ENCODE measurements around the gene ALG14. TPM values are rescaled to one million over a fixed set of nuclear protein-coding genes. Genes with fewer than 3 reads are reported as not detected.
A peak's percentile ranks its signal among the peaks of the same experiment; 100 is the strongest.
"Not testable (repeated sequence)": the region's sequence is repeated elsewhere in the genome, so short reads cannot be mapped to it uniquely, and the experiment has no call there.

Gene ALG14
- total RNA-seq, 1 experiment from 2014 or later: 4.7 TPM

DNA sequence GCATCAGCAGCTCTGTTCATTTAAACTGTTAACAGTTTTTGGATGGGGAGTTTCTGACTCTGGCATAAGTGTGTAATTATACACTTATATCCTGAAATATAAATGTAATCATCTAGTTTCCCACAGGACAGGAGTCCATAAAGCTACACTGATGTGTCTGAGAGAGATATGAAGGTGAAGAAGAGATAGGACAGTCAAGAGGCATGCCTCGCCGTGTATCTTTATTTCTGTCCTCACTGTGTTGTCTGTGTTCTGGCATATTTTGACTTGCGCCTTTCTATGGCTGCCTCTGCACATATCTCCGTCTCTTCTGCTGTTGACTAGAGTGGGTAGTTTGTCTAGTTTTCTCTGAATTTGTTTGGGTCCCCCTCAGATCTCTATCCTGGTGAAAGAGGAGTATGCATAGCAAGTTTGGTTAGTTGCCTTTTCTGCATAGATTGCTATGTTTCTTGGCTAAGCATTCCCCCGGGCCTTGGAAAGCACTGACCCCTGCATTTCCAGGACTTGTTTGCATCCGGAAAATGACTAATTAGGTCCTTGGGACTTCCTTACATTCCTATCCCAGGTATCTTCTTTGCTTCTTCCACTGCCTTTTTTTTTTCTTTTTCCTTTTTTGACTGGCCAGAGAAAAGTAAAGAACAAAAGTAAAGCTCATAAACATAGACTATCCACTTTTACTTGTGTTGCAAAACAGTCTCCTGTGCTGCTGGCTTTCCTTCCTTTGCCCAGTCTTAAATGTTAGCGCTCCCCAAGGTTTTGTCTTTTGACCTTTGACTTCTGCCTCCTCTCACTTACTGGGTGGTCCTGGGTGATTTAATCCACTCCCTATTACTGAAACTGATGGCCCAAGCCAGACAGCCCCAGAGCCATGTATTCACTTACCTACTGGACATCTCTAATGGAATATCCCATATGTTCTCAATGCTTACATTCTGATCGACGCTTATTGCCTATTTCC is 118.2 kb downstream of the ALG14 start:
- in situ Hi-C loops (cut with HindIII; ENCODE audit: low pct_unique_long_range_greater_than_20kb, low sequenced_read_pairs): no loop called here
- DNase-seq (ENCODE audit: low read depth, low spot score): no peak

DNA sequence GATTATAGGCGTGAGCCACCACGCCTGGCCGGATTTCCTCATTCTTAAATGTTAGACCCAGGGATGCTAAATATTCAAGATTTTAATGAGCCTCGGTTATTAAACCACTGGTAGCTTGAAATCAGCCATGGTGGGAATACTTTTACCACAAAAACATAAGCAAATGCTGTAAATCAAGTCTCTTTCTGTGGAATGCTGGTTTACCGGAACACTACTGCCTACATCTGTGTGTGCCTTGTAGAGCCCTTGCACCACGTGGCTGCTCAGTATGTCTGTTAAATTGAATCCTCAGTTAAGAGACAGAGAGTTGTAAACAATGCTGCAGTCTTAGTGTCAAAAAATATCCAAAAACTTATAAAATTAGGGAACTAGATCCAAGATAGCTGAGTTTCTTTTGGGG is 119.0 kb downstream of the ALG14 start:
- no peak for DNase-seq (ENCODE audit: low read depth, low spot score)
- in situ Hi-C loops (cut with HindIII; ENCODE audit: low pct_unique_long_range_greater_than_20kb, low sequenced_read_pairs): no loop called here

DNA sequence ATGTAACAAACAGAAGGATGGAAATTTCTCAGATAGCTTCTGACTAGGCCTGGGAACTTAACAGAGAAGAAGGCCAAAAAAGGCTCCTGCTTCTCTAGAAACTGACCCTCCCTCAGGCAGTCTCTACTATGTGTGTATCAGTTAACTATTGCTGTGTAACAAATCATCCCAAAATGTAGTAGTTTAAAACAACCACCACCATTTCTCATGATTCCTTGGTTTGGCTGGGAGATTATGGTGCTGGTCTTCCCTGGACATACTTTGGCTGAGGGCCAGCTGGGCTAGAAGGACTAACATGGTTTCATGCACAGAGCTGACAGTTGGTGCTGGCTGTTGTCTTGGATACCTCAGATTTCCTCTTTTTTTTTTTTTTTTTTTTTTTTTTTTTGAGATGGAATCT is 119.6 kb downstream of the ALG14 start:
- no peak for DNase-seq (ENCODE audit: low read depth, low spot score)
- in situ Hi-C loops (cut with HindIII; ENCODE audit: low pct_unique_long_range_greater_than_20kb, low sequenced_read_pairs): no loop called here

DNA sequence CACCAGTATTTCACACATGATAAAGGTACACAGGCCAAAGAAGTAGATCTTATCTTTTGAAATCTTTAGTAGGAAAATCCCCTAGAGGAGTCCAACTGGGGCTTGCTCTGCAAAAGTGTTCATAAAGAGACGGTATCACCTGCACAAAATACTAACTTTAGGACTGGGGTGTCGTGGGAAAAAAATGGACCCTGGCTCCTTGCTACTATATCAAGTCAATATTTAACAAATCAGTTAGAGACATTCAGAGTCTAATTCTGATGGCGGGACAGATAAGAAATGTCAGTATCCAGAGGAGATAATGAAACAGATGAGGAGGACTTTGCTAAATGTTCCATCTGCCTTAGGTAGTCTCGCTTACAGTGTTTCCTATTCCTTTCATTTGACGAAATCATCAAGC is 120.2 kb downstream of the ALG14 start:
- no peak for DNase-seq (ENCODE audit: low read depth, low spot score)
- in situ Hi-C loops (cut with HindIII; ENCODE audit: low pct_unique_long_range_greater_than_20kb, low sequenced_read_pairs): no loop called here

DNA sequence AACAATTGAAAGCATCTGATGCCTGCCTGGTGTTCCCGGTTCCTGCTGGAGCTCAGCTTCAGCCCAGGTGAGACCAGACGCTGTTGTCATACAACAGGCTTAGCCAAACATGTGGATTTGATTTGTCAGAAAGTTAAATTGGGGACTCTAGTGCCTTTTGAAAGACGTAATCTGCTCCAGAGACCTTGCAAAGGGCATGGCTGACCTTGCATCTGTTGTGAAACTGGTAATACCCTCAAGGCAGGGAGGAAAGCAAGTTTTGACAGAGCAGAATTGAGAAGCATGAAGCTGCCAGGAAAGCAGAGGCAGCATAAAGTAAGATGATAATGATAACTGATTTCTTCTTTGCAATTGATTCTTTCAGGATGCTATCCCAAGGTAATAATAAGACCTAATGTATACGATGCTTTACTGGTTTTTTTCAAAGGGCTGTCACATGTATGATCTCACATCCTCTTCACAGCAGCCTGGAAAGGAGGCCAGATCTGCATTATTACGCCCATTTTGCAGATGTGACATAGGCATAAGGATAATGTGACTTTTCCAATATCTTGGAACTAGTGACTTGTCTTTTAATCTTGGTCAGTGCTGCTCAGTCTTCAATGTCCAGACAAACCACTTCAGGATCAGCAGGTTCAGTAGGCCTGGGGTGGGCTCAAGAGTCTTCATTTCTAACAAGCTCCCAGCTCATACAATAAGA is 121.1 kb downstream of the ALG14 start:
- peak; percentile 9 for DNase-seq (ENCODE audit: low read depth, low spot score)
- in situ Hi-C loops (cut with HindIII; ENCODE audit: low pct_unique_long_range_greater_than_20kb, low sequenced_read_pairs): no loop called here

DNA sequence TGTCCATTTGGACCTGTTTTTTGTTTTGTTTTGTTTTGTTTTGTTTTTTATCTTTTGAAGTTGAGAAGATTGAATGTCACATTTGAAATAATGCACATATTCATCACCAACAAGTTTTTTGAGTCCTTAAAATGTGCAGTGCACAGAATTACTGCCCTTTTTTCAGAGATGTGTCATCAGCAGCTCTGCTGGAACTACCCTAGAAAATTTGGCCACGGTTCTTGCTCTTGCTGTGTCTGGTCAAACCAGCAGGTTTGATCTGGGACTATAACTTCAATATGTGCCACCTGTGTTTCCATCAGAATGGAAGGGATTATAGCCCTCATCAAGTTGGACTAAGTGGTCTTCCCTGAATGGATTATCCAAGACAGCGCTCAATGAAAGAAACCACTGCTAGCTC is 121.7 kb downstream of the ALG14 start:
- in situ Hi-C loops (cut with HindIII; ENCODE audit: low pct_unique_long_range_greater_than_20kb, low sequenced_read_pairs): no loop called here
- DNase-seq (ENCODE audit: low read depth, low spot score): no peak

DNA sequence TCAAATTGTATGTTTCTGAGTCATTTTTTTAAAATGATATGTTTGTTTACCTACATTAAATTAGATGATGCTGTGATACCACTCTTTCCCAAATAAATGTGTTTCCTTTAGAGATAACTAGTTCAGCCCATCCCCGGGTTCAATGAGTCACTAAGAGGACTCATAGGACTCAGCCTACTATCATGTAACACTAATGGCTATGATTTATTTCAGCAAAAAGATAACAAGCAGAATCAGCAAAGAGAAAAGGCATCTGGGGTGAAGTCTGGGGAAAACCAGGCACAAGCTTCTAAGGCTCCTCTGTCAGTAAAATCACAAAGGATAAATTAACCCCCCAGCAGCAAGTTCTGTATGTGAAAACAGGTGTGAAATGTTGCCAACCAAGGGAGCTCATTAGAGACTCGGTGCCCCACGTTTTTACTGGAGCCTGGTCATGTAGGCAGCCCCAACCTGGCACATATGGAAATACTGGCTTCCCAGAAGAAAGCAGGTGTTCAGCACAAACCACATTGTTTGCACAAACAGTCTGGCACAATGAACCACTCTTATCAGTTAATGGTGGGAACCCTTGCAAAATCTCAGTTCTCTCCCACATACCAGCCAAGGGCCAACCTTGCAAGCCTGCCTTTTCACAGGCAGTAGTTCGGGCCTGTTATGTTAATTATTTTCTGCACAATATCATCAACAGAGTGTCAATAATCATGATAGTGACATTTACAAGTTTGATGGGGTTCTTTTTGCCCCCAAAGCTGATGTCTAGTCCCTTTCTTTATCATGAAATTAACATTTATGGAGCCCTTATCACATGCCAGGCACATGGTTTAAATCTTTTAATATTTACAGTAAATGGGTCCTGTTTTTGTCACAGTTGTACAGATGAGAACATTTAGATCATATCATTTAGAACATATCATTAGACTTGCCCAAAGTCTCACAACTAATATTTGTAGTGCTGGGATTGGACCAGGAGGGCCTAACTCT is 122.8 kb downstream of the ALG14 start:
- no peak for DNase-seq (ENCODE audit: low read depth, low spot score)
- in situ Hi-C loops (cut with HindIII; ENCODE audit: low pct_unique_long_range_greater_than_20kb, low sequenced_read_pairs): no loop called here

DNA sequence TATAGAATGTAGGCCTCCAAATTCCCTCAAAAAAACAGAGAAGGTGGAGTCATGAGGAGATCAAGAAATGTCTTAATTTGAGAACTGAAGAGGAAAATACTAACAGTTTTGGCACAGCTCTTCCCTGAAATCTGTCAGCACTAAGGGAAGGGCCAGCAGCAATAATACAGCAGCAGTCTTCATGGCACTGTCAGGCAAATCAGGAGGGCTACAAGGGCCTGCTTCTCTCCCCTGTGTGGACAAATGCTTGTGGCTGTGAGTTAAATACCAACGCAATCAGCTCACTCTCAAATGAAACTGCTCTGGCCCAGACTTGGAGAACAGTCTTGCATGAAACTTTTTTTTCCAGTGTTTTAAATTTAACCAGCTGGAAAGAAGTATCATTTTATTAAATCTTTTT is 125.3 kb downstream of the ALG14 start:
- in situ Hi-C loops (cut with HindIII; ENCODE audit: low pct_unique_long_range_greater_than_20kb, low sequenced_read_pairs): no loop called here
- DNase-seq (ENCODE audit: low read depth, low spot score): no peak

DNA sequence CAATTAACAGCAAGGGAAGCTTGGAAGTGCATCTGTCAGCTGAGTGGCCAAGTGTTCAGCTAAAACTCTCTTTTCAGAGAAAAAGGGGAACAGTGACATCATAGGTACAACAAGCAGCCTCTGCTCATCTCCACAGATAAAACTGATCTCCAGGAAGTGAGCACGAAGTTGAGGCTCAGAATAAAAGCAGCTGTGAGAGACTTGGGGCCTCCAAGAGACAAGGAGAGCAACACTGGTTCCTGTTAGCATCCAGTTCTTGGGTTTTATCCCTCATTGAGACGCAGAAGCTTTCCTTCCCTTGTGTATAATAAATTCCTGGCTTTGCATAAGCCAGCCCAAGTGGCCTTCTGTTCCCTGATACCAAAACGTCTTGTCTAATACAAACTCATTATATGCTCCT is 125.9 kb downstream of the ALG14 start:
- DNase-seq (ENCODE audit: low read depth, low spot score): no peak
- in situ Hi-C loops (cut with HindIII; ENCODE audit: low pct_unique_long_range_greater_than_20kb, low sequenced_read_pairs): no loop called here

DNA sequence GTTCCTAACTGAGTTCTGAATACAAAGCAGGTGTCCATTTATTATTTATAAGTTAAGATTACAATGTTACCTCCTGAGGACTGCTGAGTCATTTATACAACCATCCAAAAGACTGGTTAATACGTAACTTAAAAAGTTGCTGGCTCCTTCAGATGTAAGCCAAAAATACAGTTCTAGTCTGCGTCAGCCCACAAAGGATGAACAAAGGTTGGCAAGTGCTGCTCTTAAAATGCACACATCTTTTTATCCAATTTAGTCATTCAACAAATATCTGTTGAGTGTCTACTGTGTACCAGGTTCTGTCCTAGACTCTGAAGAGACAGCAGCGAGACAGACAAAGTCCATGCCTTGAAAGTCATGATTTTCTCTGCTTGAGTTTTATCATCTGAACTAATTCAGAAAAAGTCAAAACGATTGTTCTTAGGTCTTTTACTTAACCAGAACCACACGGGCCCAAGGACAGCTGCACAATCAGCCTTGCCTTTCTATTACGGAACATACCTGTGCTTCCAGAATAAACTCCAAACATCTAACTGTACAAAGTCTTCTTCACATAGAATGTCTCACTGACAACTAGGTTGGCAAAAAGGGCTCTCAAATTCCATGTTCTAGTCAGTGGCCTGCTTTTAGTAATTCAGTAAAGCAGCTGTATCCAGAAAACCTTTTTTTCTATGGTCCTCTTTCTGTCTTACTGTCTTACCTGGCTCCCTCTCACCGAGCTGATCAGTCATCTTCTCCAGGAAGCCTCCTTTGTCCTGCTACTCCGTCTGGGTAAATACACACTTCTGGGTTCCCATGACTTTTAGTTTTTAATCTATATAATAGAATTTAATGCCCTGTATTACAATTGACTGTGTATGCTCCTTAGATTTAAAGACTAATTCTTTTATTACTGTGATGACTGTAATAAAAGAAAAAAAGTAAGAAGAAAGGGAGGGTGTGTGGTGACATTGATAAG is 130.3 kb downstream of the ALG14 start:
- in situ Hi-C loops (cut with HindIII; ENCODE audit: low pct_unique_long_range_greater_than_20kb, low sequenced_read_pairs): no loop called here
- DNase-seq (ENCODE audit: low read depth, low spot score): no peak

DNA sequence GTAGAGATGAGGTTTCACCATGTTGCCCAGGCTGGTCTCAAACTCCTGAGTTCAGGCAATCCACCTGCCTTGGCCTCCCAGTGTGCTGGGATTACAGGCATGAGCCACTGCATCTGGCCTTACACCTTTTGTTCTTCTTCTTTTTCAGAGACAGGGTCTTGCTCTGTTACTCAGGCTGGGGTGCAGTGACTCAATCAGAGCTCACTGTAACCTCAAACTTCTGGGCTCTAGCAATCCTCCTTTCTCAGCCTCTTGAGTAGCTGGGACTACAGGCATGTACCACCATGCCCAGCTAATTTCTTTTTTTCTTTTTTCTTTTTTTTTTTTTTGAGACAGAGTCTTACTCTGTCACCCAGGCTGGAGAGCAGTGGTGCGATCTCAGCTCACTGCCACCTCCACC is 131.3 kb downstream of the ALG14 start:
- DNase-seq (ENCODE audit: low read depth, low spot score); in situ Hi-C loops (cut with HindIII; ENCODE audit: low pct_unique_long_range_greater_than_20kb, low sequenced_read_pairs): not testable (repeated sequence)

DNA sequence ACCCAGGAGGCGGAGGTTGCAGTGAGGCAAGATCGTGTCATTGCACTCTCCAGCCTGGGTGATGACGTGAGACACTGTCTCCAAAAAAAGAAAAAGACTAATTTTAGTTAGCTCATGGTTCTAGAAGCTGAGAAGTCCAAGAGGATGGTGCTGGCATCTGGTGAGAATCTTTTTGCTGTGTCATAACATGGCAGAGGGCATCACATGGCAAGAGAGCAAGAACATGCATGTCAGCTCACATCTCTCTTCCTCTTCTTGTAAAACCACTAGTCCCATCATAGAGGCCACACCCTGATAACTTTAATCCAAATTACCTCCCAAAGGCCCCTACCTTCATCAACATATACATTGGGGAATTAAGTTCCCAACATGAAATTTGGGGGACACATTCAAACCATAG is 132.0 kb downstream of the ALG14 start:
- in situ Hi-C loops (cut with HindIII; ENCODE audit: low pct_unique_long_range_greater_than_20kb, low sequenced_read_pairs): no loop called here

DNA sequence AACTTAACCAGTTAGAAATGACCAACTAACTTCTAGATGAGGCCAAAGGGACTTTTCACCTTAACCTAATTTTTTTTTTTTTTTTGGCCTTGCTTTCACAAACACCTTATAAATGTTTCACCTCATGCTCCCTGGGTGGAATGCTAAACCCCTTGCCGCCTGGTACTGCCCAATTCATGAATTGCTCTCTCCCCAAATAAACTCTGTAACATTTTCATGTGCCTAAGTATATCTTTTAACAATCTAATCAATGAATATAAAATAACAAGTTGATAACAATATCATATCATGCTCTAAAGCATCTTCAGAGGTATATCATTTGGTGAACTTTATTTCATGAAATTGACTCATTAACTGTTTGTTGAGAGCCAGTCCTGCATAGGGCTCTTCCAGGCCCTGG is 134.9 kb downstream of the ALG14 start:
- in situ Hi-C loops (cut with HindIII; ENCODE audit: low pct_unique_long_range_greater_than_20kb, low sequenced_read_pairs): no loop called here
- DNase-seq (ENCODE audit: low read depth, low spot score): no peak

More for the DNA sequence above, 132.0 kb downstream of the ALG14 start:
- no peak for DNase-seq (ENCODE audit: low read depth, low spot score)

DNA sequence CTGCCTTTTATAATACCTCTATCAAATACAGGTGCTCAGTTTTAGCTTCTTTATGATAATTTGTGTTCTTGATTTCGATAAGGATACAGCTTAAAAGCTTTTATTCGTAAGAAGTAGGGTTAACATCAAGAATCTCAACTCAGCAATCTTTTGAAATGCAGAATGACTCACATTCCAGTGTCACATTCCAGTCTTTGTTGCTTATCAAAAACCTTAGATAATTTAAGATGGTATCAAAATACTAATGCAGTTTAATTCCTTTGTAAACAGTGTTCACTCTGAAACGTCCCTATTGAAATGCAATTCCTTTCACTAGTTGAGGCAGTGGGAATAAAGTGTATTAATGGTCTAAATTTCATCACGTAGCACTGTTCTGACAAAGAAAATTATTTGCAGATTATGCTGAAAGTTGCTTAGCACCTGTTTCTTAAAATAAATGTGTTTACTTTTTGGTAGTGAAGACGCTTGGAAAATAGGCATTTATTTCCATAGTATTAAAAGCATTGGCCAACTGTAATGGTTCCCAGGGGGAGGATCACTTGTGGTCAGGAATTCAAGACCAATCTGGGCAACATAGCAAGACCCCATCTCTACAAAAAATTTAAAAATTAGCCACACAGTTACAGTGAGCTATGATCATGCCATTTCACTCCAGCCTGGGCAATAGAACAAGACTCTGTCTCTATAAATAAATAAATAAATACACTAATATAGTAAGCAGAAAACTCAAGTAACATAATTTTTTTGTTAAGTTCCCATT is 135.7 kb downstream of the ALG14 start:
- in situ Hi-C loops (cut with HindIII; ENCODE audit: low pct_unique_long_range_greater_than_20kb, low sequenced_read_pairs): no loop called here
- no peak for DNase-seq (ENCODE audit: low read depth, low spot score)

DNA sequence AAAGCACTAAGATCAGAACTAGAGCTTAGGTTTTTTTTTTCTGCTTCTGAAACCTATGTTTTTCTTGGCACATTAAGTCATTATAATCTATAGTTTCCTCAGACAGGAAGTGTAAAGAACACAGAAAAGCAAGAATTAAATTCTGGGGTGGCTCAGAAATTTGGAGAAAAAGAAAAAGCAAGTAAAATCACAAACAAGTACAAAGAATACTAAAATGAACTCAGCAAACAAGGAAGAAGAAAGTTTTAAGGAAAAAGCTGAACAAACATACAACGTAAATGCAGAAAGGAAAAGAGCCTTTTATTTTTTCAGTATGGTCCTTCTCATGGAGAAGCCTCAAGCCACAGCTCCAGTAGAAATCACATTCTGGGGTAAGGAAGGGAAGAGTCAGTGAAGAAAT is 137.3 kb downstream of the ALG14 start:
- DNase-seq (ENCODE audit: low read depth, low spot score): no peak
- in situ Hi-C loops (cut with HindIII; ENCODE audit: low pct_unique_long_range_greater_than_20kb, low sequenced_read_pairs): no loop called here

DNA sequence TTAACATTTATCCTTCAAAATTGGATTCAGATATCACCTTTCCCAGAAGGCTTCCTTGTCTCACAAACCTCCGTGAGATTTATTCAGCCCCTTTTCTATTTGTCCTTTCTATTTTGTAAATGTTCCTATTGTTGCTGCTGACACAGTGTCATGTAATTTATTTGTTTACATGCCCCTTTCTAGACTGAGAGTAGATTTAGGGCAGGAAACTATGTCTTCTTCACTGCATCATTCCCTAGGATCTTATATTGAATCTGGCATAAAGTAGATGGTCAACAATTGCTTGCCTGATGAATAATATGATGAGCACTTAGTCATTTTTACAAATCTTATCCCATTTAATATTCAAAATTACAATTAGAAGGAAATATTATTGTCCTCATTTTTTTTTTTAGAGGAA is 137.7 kb downstream of the ALG14 start:
- in situ Hi-C loops (cut with HindIII; ENCODE audit: low pct_unique_long_range_greater_than_20kb, low sequenced_read_pairs): no loop called here

More for the DNA sequence above, 137.7 kb downstream of the ALG14 start:
- no peak for DNase-seq (ENCODE audit: low read depth, low spot score)

Data from SK-MEL-5 (cell line).